Esophagus muscularis mucosa (tissue), 4 donors: ENCODE measurements around the gene TAF10. TPM values are rescaled to one million over a fixed set of nuclear protein-coding genes. Genes with fewer than 3 reads are reported as not detected.

Source experiments
- DNase-seq: peaks from one replicate; pipeline ENCODE4 v3.0.0-alpha.2; 2017; ENCODE audit errors: extremely low spot score
- H3K27ac ChIP-seq, 4 donors: fragments of 200-600 bp; sonication (generic); replicated peaks in 1 of 4; 1 replicate in 3 of 4; 2 replicates in 1 of 4; pipeline ENCODE4 v1.5.1; 2016 to 2019; ENCODE audit warnings: mild to moderate bottlenecking in 1 of 4
- H3K27me3 ChIP-seq, 4 donors: fragments of 200-600 bp; sonication (generic); one replicate each; pipeline versions ENCODE4 v1.5.1 to v1.6.0; 2016 to 2019
- H3K36me3 ChIP-seq, 4 donors: fragments of 200-600 bp; sonication (generic); one replicate each; pipeline ENCODE4 v1.5.1; 2016 to 2019
- H3K4me1 ChIP-seq, 4 donors: fragments of 200-600 bp; sonication (generic); one replicate each; pipeline ENCODE4 v1.5.1; 2016 to 2019
- H3K4me3 ChIP-seq, 4 donors: fragments of 200-600 bp; sonication (generic); 1 replicate in 2 of 4; 2 replicates in 2 of 4; pipeline ENCODE4 v1.5.1; 2016 to 2019; ENCODE audit warnings: mild to moderate bottlenecking in 4 of 4, moderate library complexity in 1 of 4
- H3K9me3 ChIP-seq, 4 donors: fragments of 200-600 bp; sonication (generic); 1 replicate in 3 of 4; 2 replicates in 1 of 4; pipeline ENCODE4 v1.5.1; 2016 to 2019
- EP300 ChIP-seq: sonication (generic); formaldehyde crosslinking; IDR thresholded peaks from one replicate; pipeline ENCODE4 v1.6.1; 2017; ENCODE audit warnings: antibody characterized with exemption
- POLR2A ChIP-seq: fragments of 450-650 bp; IDR thresholded peaks from one replicate; pipeline ENCODE4 v1.6.1; 2017; ENCODE audit warnings: antibody characterized with exemption, moderate library complexity, mild to moderate bottlenecking, low read depth
- POLR2AphosphoS5 ChIP-seq, 2 donors: sonication (generic); formaldehyde crosslinking; IDR thresholded peaks; one replicate each; pipeline ENCODE4 v1.6.1; 2017; ENCODE audit warnings: antibody characterized with exemption in 2 of 2
- whole genome bisulfite sequencing: methylation state at CpG from one replicate; pipeline ENCODE4 v1.1.5; 2018; 5-methylcytosine and 5-hydroxymethylcytosine counted together
- intact Hi-C: fragments of 100-400 bp; cut with DNase I; formaldehyde crosslinking; loops from one replicate; pipeline ENCODE4 v1.15.1; 2023
- total RNA-seq, 4 donors: library from RNA; depleted of rRNA; stranded (reverse); fragments of >200 nt; gene quantifications; one replicate each; pipeline versions ENCODE4 v1.1.0 to v1.2.1, GENCODE V29; 2016
- TF ChIP-seq, protein P1 (sequence below), 3 experiments: fragments of 200-600 bp in 2 of 3; fragments of 450-650 bp in 1 of 3; sonication (generic) in 2 of 3; IDR thresholded peaks; one replicate each; pipeline ENCODE4 v1.5.1; 2017 to 2019; ENCODE audit warnings: antibody characterized with exemption in 3 of 3, mild to moderate bottlenecking in 2 of 3, moderate library complexity in 1 of 3

Gene TAF10
- total RNA-seq, 4 donors from 2014 or later, result 24.2 to 51.1 (median 43.4) TPM

DNA sequence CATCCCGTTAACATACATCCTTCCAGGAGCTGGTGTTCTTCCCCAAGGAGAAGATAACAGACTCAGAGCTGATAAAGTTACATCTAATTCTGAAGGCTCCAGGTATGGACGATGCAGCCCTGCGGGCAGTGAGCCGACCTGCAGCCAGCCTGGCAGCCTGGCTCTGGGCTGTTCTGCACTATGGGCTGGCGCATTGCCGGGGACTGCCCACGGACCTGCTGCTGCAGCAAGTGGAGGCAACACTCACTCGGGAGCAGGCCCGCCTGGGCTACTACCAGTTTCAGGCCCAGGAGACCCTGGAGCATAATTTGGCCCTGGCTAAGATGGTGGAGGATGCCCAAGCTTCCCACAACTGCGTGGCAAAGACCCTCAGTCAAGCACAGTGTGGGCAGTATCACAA, 48.3 kb downstream of the TAF10 start:
- TF ChIP-seq, protein P1, sequence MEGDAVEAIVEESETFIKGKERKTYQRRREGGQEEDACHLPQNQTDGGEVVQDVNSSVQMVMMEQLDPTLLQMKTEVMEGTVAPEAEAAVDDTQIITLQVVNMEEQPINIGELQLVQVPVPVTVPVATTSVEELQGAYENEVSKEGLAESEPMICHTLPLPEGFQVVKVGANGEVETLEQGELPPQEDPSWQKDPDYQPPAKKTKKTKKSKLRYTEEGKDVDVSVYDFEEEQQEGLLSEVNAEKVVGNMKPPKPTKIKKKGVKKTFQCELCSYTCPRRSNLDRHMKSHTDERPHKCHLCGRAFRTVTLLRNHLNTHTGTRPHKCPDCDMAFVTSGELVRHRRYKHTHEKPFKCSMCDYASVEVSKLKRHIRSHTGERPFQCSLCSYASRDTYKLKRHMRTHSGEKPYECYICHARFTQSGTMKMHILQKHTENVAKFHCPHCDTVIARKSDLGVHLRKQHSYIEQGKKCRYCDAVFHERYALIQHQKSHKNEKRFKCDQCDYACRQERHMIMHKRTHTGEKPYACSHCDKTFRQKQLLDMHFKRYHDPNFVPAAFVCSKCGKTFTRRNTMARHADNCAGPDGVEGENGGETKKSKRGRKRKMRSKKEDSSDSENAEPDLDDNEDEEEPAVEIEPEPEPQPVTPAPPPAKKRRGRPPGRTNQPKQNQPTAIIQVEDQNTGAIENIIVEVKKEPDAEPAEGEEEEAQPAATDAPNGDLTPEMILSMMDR (IDR thresholded peaks at IDR 0.05), result no peak
- no peak for TF ChIP-seq POLR2AphosphoS5 (IDR thresholded peaks at IDR 0.05)
- TF ChIP-seq POLR2A, result no peak
- no peak for TF ChIP-seq EP300
- no peaks in the 10 kb centered on the region for H3K9me3 ChIP-seq
- peaks cover 0 to 48% (median 21%) of the 10 kb centered on the region in 4 donors for H3K36me3 ChIP-seq
- no peak overlapping the region for H3K4me3 ChIP-seq
- no peaks in the 10 kb centered on the region for H3K27me3 ChIP-seq
- H3K4me1 ChIP-seq, result peaks cover 4 to 8% (median 6%) of the 10 kb centered on the region in 4 donors
- DNase-seq, result no peak
- no peak overlapping the region for H3K27ac ChIP-seq
- WGBS, result 83% methylated on average over 9 of the region's 10 CpGs
- intact Hi-C loops, result no loop called here

- Histone ChIP-seq H3K27me3 (no peaks in the 10 kb centered on the region), H3K27ac (no peak overlapping the region), H3K36me3 (peaks cover 0 to 53% (median 22%) of the 10 kb centered on the region in 4 donors), H3K4me1 (peaks cover 0 to 8% (median 1%) of the 10 kb centered on the region in 4 donors), H3K4me3 (no peak overlapping the region), H3K9me3 (no peaks in the 10 kb centered on the region)
- intact Hi-C loops, result no loop called here
- no peak for TF ChIP-seq POLR2A
- no peak for TF ChIP-seq POLR2AphosphoS5 (IDR thresholded peaks at IDR 0.05)
- TF ChIP-seq, protein P1 (IDR thresholded peaks at IDR 0.05), result no peak
- no peak for TF ChIP-seq EP300
- WGBS, result 94% methylated on average over 3 of the region's 4 CpGs
- no peak for DNase-seq
Observed at GRCh38 chr11:6563121-6563619, 48.8 kb downstream of the TAF10 start.

GRCh38 chr11:6561288-6561687, 50.7 kb downstream of the TAF10 start:
- Histone ChIP-seq H3K27ac (no peak overlapping the region), H3K27me3 (no peaks in the 10 kb centered on the region), H3K4me3 (no peak overlapping the region), H3K4me1 (no peaks in the 10 kb centered on the region), H3K36me3 (peaks cover 0 to 51% (median 15%) of the 10 kb centered on the region in 4 donors), H3K9me3 (no peaks in the 10 kb centered on the region)
- DNase-seq, result no peak
- TF ChIP-seq, protein P1 (IDR thresholded peaks at IDR 0.05), result no peak
- TF ChIP-seq EP300, result no peak
- TF ChIP-seq POLR2AphosphoS5 (IDR thresholded peaks at IDR 0.05), result no peak
- intact Hi-C loops, result no loop called here
- WGBS, result 96% methylated on average over 3 of the region's 3 CpGs

Other genes starting within 250 kb of the TAF10 start
- 10 to 100 TPM; 28.2 to 37.9 (median 30.8) TPM for gene SMPD1, start 221.7 kb downstream of the TAF10 start, total RNA-seq
- gene APBB1, start 193.1 kb downstream of the TAF10 start, total RNA-seq, result 100 to 1,000 TPM in 2 of 4 donors, 10 to 100 TPM in 2; 63.1 to 166 (median 109) TPM
- 1 to 10 TPM in 1 of 4 donors, under 1 TPM in 3; 0.50 to 1.2 (median 0.69) TPM for gene HPX, start 171.2 kb downstream of the TAF10 start, total RNA-seq
- gene TRIM3, start 138.3 kb downstream of the TAF10 start, total RNA-seq, result 10 to 100 TPM; 26.6 to 47.6 (median 35.3) TPM
- gene ARFIP2, start 130.9 kb downstream of the TAF10 start, total RNA-seq, result 10 to 100 TPM; 43.9 to 51.2 (median 48.6) TPM
- gene TIMM10B, start 130.7 kb downstream of the TAF10 start, total RNA-seq, result 10 to 100 TPM; 41.1 to 45.1 (median 42.7) TPM
- gene DNHD1, start 114.9 kb downstream of the TAF10 start, total RNA-seq, result 10 to 100 TPM in 1 of 4 donors, 1 to 10 TPM in 3; 6.1 to 14.5 (median 7.0) TPM
- gene RRP8, start 8.6 kb downstream of the TAF10 start, total RNA-seq, result 10 to 100 TPM; 12.4 to 34.0 (median 27.0) TPM
- 100 to 1,000 TPM; 481 to 652 (median 606) TPM for gene ILK, start 8.4 kb downstream of the TAF10 start, total RNA-seq
- 10 to 100 TPM; 44.4 to 71.5 (median 54.9) TPM for gene TPP1, start 7.2 kb upstream of the TAF10 start, total RNA-seq
- gene DCHS1, start 43.6 kb upstream of the TAF10 start, total RNA-seq, result 10 to 100 TPM; 27.0 to 60.9 (median 34.0) TPM
- gene MRPL17, start 71.1 kb upstream of the TAF10 start, total RNA-seq, result 10 to 100 TPM; 13.3 to 22.9 (median 19.4) TPM
- gene OR2AG2, start 159.8 kb upstream of the TAF10 start, total RNA-seq, result not detected
- not detected for gene OR2AG1, start 170.8 kb upstream of the TAF10 start, total RNA-seq
- gene OR6A2, start 187.5 kb upstream of the TAF10 start, total RNA-seq, result under 1 TPM in 1 of 4 donors, not detected in 3; 0.06 TPM
- gene OR10A5, start 233.5 kb upstream of the TAF10 start, total RNA-seq, result not detected